Uterus (tissue), 2 donors: Measurements from ENCODE around the gene EPHA8.

Source experiments
- POLR2A ChIP-seq, 2 donors: fragments of 450-650 bp; IDR thresholded peaks; one replicate each; pipeline ENCODE4 v1.6.1; 2016; ENCODE audit warnings: antibody characterized with exemption in 2 of 2, mild to moderate bottlenecking in 1 of 2, moderate library complexity in 1 of 2
- TF ChIP-seq, protein P1 (sequence below), 4 experiments: fragments of 200-600 bp in 2 of 4; fragments of 450-650 bp in 2 of 4; sonication (generic) in 2 of 4; IDR thresholded peaks; one replicate each; pipeline ENCODE4 v1.5.1; 2016 to 2019; ENCODE audit warnings: antibody characterized with exemption in 4 of 4, mild to moderate bottlenecking in 2 of 4, moderate library complexity in 1 of 4

GRCh38 chr1:22619252-22619651 lies 56.0 kb downstream of the EPHA8 start:
- TF ChIP-seq, protein P1, sequence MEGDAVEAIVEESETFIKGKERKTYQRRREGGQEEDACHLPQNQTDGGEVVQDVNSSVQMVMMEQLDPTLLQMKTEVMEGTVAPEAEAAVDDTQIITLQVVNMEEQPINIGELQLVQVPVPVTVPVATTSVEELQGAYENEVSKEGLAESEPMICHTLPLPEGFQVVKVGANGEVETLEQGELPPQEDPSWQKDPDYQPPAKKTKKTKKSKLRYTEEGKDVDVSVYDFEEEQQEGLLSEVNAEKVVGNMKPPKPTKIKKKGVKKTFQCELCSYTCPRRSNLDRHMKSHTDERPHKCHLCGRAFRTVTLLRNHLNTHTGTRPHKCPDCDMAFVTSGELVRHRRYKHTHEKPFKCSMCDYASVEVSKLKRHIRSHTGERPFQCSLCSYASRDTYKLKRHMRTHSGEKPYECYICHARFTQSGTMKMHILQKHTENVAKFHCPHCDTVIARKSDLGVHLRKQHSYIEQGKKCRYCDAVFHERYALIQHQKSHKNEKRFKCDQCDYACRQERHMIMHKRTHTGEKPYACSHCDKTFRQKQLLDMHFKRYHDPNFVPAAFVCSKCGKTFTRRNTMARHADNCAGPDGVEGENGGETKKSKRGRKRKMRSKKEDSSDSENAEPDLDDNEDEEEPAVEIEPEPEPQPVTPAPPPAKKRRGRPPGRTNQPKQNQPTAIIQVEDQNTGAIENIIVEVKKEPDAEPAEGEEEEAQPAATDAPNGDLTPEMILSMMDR (IDR thresholded peaks at IDR 0.05), result no peak
- TF ChIP-seq POLR2A (IDR thresholded peaks at IDR 0.05), result no peak
